HCT116 (cell line): Measurements from ENCODE around the gene ANO10.

Experiments used
- JUND ChIP-seq: IDR thresholded peaks from 2 replicates; pipeline ENCODE4 v1.6.1; 2012
- RAD21 ChIP-seq: IDR thresholded peaks from 2 replicates; pipeline ENCODE4 v1.6.1; 2012; ENCODE audit warnings: low read depth, mild to moderate bottlenecking
- ZNF274 ChIP-seq: fragments of 200-500 bp; sonication (Bioruptor generic); IDR thresholded peaks from 2 replicates; pipeline ENCODE4 v1.6.1; 2014; ENCODE audit warnings: mild to moderate bottlenecking, low read depth, low read length, inconsistent platforms
- TF ChIP-seq, protein P1 (sequence below), 3 experiments: fragments of 200-600 bp in 1 of 3; sonication (generic) in 1 of 3; IDR thresholded peaks in 2 of 3; conservative IDR thresholded peaks in 1 of 3; 2 replicates each; pipeline ENCODE4 v1.5.1; 2012 to 2017; ENCODE audit warnings: low read depth in 2 of 3, low read length in 2 of 3, antibody characterized with exemption in 1 of 3, borderline replicate concordance in 1 of 3, control low read depth in 1 of 3, mild to moderate bottlenecking in 1 of 3, mixed read lengths in 1 of 3, mixed run types in 1 of 3, moderate library complexity in 1 of 3; ENCODE audit not compliant: insufficient read depth in 1 of 3

DNA sequence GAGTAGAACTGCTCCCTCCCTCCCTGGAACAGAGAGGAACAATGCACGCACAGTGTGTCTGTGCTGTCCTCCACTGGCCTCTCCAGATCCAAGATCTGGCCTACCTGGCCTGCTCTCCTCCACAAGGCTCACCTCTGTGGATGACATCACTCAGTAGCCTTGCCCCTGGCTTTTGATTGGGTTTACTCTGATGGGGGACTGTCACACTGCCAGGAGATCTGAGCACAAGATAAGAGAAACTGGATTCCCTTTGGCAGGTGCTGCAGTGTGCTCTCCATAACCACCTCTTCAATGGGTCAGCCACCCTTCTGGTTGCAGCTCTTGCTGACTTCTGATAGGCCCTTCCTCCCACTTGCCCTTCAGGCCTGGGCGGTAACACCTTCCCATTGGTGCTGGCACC, 22.6 kb upstream of the ANO10 start:
- TF ChIP-seq RAD21 (no peak), ZNF274 (no peak), JUND (no peak)
- TF ChIP-seq, protein P1, sequence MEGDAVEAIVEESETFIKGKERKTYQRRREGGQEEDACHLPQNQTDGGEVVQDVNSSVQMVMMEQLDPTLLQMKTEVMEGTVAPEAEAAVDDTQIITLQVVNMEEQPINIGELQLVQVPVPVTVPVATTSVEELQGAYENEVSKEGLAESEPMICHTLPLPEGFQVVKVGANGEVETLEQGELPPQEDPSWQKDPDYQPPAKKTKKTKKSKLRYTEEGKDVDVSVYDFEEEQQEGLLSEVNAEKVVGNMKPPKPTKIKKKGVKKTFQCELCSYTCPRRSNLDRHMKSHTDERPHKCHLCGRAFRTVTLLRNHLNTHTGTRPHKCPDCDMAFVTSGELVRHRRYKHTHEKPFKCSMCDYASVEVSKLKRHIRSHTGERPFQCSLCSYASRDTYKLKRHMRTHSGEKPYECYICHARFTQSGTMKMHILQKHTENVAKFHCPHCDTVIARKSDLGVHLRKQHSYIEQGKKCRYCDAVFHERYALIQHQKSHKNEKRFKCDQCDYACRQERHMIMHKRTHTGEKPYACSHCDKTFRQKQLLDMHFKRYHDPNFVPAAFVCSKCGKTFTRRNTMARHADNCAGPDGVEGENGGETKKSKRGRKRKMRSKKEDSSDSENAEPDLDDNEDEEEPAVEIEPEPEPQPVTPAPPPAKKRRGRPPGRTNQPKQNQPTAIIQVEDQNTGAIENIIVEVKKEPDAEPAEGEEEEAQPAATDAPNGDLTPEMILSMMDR (IDR thresholded peaks at IDR 0.05 in 2 of 3, conservative IDR thresholded peaks at IDR 0.05 in 1 of 3; ENCODE audit: borderline replicate concordance in 1 of 3, insufficient read depth in 1 of 3, low read depth in 2 of 3, low read length in 2 of 3), result no peak
